Kidney (tissue), 14 donors: ENCODE results near the gene ALK. TPM values are rescaled to one million over a fixed set of nuclear protein-coding genes. Genes with fewer than 3 reads are reported as not detected.
A peak's percentile ranks its signal among the peaks of the same experiment; 100 is the strongest.

Experiments used
- DNase-seq, 5 donors: peaks; one replicate each; pipeline ENCODE4 v3.0.0-alpha.2; 2013 to 2020
- FAIRE-seq: peaks from 2 replicates; lab custom pipeline; 2012; peaks lifted over from hg19 to GRCh38; lab: Jason Lieb, UNC
- H3K27ac ChIP-seq, 2 donors: one replicate each; pipeline ENCODE4 v1.7.0; 2013; ENCODE audit warnings: low read depth in 2 of 2, low read length in 2 of 2, inconsistent platforms in 1 of 2
- H3K27me3 ChIP-seq: one replicate; pipeline ENCODE4 v1.7.1; 2013; ENCODE audit warnings: low read length, inconsistent platforms; ENCODE audit not compliant: control insufficient read depth, insufficient read depth
- H3K36me3 ChIP-seq, 3 donors: one replicate each; pipeline versions ENCODE4 v1.7.0 to v1.7.1; 2013; ENCODE audit warnings: low read length in 3 of 3, control low read depth in 1 of 3, inconsistent platforms in 1 of 3; ENCODE audit not compliant: insufficient read depth in 3 of 3, control insufficient read depth in 2 of 3
- H3K4me1 ChIP-seq, 3 donors: one replicate each; pipeline versions ENCODE4 v1.7.0 to v1.7.1; 2013; ENCODE audit warnings: low read length in 3 of 3, inconsistent platforms in 1 of 3, low read depth in 1 of 3; ENCODE audit not compliant: control insufficient read depth in 2 of 3, insufficient read depth in 2 of 3
- H3K4me3 ChIP-seq, 3 donors: one replicate each; pipeline versions ENCODE4 v1.7.0 to v1.8.1; 2013; ENCODE audit warnings: low read length in 3 of 3, control low read depth in 1 of 3, inconsistent platforms in 1 of 3
- H3K9ac ChIP-seq, 3 donors: one replicate each; pipeline versions ENCODE4 v1.7.0 to v1.7.1; 2013; ENCODE audit warnings: low read length in 3 of 3, control low read depth in 1 of 3, inconsistent platforms in 1 of 3
- H3K9me3 ChIP-seq, 3 donors: one replicate each; pipeline versions ENCODE4 v1.7.0 to v1.7.1; 2013; ENCODE audit warnings: low read length in 3 of 3, control low read depth in 1 of 3, inconsistent platforms in 1 of 3; ENCODE audit not compliant: control insufficient read depth in 2 of 3, insufficient read depth in 1 of 3
- intact Hi-C: fragments of 100-400 bp; cut with DNase I; formaldehyde crosslinking; loops from one replicate; pipeline ENCODE4 v1.11.1; 2022
- polyA plus RNA-seq: library from polyadenylated mRNA; stranded (reverse); fragments of 350-450 nt; fragmentation: Illumina TruSeq; extraction: RNeasy Lipid Tissue Mini Kit (QIAGEN cat#74804); gene quantifications from one replicate; pipeline ENCODE4 v1.2.3, GENCODE V29; 2014; ENCODE audit warnings: low read depth, low replicate concordance; ENCODE audit not compliant: insufficient read depth
- total RNA-seq: library from RNA; stranded (reverse); fragmentation: NEBNext Ultra II Directional; extraction: Animal tissue kit (Norgen Biotek cat#: 25700); gene quantifications from one replicate; pipeline ENCODE4 v1.2.1, GENCODE V29; 2021
- TF ChIP-seq, protein P1 (sequence below): IDR thresholded peaks from 3 replicates; pipeline ENCODE4 v1.5.1; 2012; ENCODE audit warnings: mild to moderate bottlenecking, moderate library complexity, borderline replicate concordance; ENCODE audit not compliant: insufficient read depth; ENCODE audit errors: extremely low read depth
- donor health status: control.
- donor health status: control.
- donor health status: control.
- donor health status: control.
- donor health status: control.
- donor health status: DM: yes; HTN: yes; CAD: no.
- donor health status: Normal renal cell carcinoma (clear cell type).

The ALK gene
- total and polyA plus RNA-seq, 2 donors from 2014 or later: 0.13 TPM; not detected in 1

DNA sequence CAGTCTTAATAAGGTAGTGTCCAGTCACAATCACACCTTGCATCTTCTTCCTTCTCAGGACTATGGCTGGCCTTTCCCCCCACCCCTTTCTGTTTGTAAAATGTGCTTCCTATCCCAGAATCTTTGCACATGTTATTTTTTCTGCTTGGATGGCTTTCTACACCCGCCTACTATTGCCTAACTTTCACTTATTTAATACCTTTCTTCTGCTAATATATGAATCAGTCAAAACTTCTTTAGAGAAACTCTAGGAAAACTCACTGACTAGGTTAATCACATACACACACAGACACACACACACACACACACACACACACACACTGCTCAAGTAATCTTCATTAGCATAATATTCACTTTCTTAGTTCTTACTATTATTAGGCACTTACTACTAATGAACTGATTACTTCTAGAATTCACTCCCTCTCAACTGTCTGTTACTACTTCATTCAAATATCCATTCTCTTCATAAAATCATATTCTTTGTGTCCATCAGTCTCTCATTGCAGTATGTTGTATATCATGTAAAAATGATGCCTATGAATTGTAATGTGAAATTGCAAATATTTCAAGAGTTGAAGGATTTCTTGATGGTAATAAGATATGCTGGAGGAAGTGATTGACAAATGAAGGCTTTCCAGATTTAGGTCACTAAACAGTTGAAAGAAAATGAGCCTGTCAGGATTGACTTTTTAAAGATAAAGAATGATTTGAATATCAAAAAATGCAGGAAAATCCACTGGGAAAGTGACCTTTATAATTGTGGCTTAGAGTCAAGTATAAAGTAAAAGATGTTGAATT, 754.9 kb downstream of the ALK start:
- H3K27me3 ChIP-seq: no peaks in the 10 kb centered on the region
- H3K27ac ChIP-seq: no peak overlapping the region
- intact Hi-C loops: no loop called here
- H3K9me3 ChIP-seq: no peaks in the 10 kb centered on the region
- no peak overlapping the region for H3K4me3 ChIP-seq
- H3K9ac ChIP-seq: no peak overlapping the region
- FAIRE-seq (no peak), DNase-seq (peak in 1 of 5 donors; percentile 5)
- H3K36me3 ChIP-seq: peaks cover 0 to 8% (median 0%) of the 10 kb centered on the region in 3 donors
- TF ChIP-seq, protein P1, sequence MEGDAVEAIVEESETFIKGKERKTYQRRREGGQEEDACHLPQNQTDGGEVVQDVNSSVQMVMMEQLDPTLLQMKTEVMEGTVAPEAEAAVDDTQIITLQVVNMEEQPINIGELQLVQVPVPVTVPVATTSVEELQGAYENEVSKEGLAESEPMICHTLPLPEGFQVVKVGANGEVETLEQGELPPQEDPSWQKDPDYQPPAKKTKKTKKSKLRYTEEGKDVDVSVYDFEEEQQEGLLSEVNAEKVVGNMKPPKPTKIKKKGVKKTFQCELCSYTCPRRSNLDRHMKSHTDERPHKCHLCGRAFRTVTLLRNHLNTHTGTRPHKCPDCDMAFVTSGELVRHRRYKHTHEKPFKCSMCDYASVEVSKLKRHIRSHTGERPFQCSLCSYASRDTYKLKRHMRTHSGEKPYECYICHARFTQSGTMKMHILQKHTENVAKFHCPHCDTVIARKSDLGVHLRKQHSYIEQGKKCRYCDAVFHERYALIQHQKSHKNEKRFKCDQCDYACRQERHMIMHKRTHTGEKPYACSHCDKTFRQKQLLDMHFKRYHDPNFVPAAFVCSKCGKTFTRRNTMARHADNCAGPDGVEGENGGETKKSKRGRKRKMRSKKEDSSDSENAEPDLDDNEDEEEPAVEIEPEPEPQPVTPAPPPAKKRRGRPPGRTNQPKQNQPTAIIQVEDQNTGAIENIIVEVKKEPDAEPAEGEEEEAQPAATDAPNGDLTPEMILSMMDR: no peak
- no peaks in the 10 kb centered on the region for H3K4me1 ChIP-seq

DNA sequence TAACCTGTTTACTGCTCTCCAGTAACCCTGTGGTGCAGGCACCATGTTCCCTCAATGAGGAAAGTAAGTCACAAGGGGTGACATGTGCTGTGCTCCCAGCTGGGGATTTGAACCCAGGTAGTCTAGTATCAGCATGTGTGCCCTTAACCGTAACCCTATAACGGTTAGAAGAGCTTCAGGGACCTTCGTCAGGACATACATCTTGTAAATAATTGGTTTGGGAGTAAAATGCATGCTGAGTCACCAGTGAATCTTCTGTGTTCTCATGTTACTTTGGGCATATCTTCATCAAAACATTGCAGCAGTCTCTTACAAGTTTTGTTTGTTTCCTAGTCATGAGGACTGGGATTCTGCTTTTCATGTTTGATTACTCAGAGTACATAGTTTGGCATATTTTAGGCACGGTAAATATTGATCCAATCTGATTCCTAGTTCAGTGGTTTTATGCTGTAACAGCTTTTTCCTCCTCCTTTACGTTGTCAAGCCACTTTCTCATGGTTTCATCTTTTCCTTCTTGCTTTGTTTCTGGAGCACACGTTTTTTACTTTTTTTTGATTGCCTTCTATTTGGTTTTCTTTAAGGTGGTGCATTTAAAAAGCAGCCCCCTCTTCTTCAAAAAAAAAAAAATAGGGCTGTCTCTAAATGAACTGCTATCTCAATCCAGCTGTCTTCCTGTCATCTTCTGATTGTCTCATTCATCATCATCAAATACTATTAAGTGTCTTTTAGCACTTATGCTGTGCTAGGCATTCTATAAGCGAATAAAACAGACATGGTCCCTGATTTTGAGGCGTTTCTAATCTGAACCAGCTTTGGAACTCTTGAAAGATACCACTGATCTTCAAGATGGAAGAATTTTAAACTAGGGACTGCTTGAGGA, 755.8 kb downstream of the ALK start:
- TF ChIP-seq, protein P1: no peak
- Histone ChIP-seq H3K27me3 (no peaks in the 10 kb centered on the region), H3K4me1 (no peaks in the 10 kb centered on the region), H3K9me3 (no peaks in the 10 kb centered on the region), H3K27ac (no peak overlapping the region), H3K4me3 (no peak overlapping the region), H3K9ac (no peak overlapping the region), H3K36me3 (peaks cover 0 to 9% (median 0%) of the 10 kb centered on the region in 3 donors)
- peak in 3 of 5 donors; percentile 12 to 50 (median 45) for DNase-seq
- intact Hi-C loops: no loop called here
- FAIRE-seq: no peak

DNA sequence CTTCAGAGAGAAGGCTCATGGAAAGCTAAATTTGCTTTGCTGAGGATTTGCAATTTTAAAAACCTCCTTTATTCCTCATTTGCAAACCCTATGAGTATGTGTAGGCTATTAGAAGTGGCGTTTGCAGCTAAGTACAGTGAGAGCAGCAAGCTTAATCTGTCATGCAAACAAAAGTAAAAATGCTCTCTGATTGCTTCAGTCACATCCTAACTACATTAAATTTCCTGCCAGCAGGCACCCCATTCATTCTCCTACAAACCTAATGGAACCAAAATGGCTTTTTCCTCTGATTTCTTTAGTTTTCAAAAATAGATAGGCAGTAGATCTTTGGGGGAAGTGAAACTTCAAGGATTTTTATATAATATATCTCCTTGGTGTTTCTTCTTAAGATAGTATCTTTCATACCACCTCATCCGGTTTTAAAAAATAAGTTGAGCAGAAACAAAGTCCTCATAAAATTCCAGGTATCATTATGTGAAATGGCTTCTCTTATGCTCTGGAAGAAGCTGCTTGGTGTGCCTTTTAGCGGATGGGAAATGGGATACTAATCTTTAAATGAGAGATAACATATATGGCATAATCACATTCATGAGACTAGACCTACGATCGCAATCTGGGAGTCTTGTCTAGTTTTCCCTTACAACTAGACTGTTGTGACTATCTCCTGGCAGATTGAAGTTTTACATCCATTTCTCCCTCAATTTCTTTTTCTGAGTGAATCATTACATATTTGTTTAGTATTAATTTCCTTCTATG, 757.1 kb downstream of the ALK start:
- TF ChIP-seq, protein P1: no peak
- Histone ChIP-seq H3K4me1 (no peaks in the 10 kb centered on the region), H3K9ac (no peak overlapping the region), H3K27ac (no peak overlapping the region), H3K4me3 (no peak overlapping the region), H3K9me3 (no peaks in the 10 kb centered on the region), H3K27me3 (no peaks in the 10 kb centered on the region), H3K36me3 (peaks cover 0 to 18% (median 0%) of the 10 kb centered on the region in 3 donors)
- DNase-seq: no peak
- intact Hi-C loops: no loop called here
- FAIRE-seq: no peak
